Endothelial cell (in vitro differentiated cells): ENCODE data around the gene SAC3D1. TPM values are rescaled to one million over a fixed set of nuclear protein-coding genes. Genes with fewer than 3 reads are reported as not detected.
"Not testable (repeated sequence)": the region's sequence is repeated elsewhere in the genome, so short reads cannot be mapped to it uniquely, and the experiment has no call there.

Source experiments
- DNase-seq: peaks from one replicate; pipeline ENCODE4 v3.0.0; 2021; ENCODE audit warnings: low spot score
- H3K27ac Mint-ChIP-seq: one replicate; pipeline ENCODE4 v1.8.0; 2021; ENCODE audit warnings: mixed read lengths, inconsistent platforms; ENCODE audit not compliant: unreplicated experiment
- H3K27me3 Mint-ChIP-seq: one replicate; pipeline ENCODE4 v1.8.0; 2021; ENCODE audit warnings: mild to moderate bottlenecking, moderate library complexity, mixed read lengths, inconsistent platforms; ENCODE audit not compliant: unreplicated experiment
- H3K36me3 Mint-ChIP-seq: one replicate; pipeline ENCODE4 v1.8.0; 2021; ENCODE audit warnings: mild to moderate bottlenecking, low read depth, mixed read lengths, inconsistent platforms; ENCODE audit not compliant: unreplicated experiment
- H3K4me1 Mint-ChIP-seq: one replicate; pipeline ENCODE4 v1.8.0; 2021; ENCODE audit warnings: mild to moderate bottlenecking, mixed read lengths, inconsistent platforms; ENCODE audit not compliant: unreplicated experiment
- H3K4me3 Mint-ChIP-seq: one replicate; pipeline ENCODE4 v1.8.0; 2021; ENCODE audit warnings: mild to moderate bottlenecking, mixed read lengths, inconsistent platforms; ENCODE audit not compliant: unreplicated experiment
- H3K9me3 Mint-ChIP-seq: one replicate; pipeline ENCODE4 v1.8.0; 2021; ENCODE audit warnings: mixed read lengths, inconsistent platforms; ENCODE audit not compliant: unreplicated experiment
- CTCF ChIP-seq: fragments of 200-600 bp; sonication (generic); IDR thresholded peaks from one replicate; pipeline ENCODE4 v1.5.0; 2021; ENCODE audit warnings: antibody characterized with exemption; ENCODE audit not compliant: unreplicated experiment
- total RNA-seq: library from RNA; stranded (reverse); fragmentation: NEBNext Ultra II Directional; extraction: Animal tissue kit (Norgen Biotek cat#: 25700); gene quantifications from one replicate; pipeline ENCODE4 v1.2.1, GENCODE V29; 2021; ENCODE audit not compliant: unreplicated experiment

SAC3D1 gene
- total RNA-seq, 1 donor from 2014 or later: 4.8 TPM

DNA sequence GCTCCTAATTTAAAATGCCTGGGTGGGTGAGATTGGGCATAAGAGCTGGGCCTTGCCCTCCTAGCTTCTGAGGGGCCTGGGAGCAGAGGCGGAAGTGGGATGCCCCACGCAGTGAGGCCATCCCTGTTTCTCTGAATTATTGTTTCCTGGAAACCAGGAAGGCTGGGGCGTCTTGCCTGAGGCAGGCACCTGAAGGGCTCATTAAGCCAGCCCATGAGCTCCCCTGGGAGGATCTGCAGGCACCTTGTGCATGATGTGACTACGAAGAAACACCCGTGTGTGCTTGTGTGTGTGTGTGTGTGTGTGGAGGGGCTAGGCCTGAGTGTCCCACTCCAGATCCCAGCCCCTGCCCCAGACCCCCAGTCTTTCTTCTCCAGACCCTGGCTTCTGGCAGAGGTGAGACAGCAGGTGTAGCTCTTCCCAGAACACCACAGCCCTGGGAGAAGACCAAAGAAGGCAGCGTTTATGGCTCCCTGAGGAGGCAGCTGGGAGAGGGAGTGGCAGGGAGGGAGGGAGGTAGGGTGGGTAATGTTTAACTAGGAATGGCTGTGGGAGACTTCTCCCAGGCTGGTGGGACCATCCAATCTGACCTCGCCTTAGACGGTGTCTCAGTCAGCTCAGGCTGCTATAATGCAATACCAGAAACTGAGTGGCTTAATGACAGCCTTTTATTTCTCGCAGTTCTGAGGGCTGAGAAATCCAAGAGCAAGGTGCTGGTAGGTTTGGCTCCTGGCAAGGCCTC, 42.1 kb upstream of the SAC3D1 start:
- H3K36me3 Mint-ChIP-seq: no peaks in the 10 kb centered on the region
- no peak overlapping the region for H3K27ac Mint-ChIP-seq
- TF ChIP-seq CTCF: no peak
- peaks cover 4% of the 10 kb centered on the region for H3K27me3 Mint-ChIP-seq
- no peak for DNase-seq
- peaks cover 4% of the 10 kb centered on the region for H3K4me1 Mint-ChIP-seq
- H3K9me3 Mint-ChIP-seq: no peaks in the 10 kb centered on the region
- no peak overlapping the region for H3K4me3 Mint-ChIP-seq

GRCh38 chr11:64999478-64999877, 41.5 kb upstream of the SAC3D1 start:
- Mint-ChIP-seq H3K27ac (no peak overlapping the region), H3K36me3 (no peaks in the 10 kb centered on the region), H3K27me3 (peaks cover 2% of the 10 kb centered on the region), H3K4me3 (no peak overlapping the region), H3K4me1 (peaks cover 4% of the 10 kb centered on the region), H3K9me3 (no peaks in the 10 kb centered on the region)
- DNase-seq: no peak
- no peak for TF ChIP-seq CTCF

GRCh38 chr11:65002706-65003105, 38.3 kb upstream of the SAC3D1 start:
- no peak overlapping the region for H3K27ac Mint-ChIP-seq
- no peaks in the 10 kb centered on the region for H3K9me3 Mint-ChIP-seq
- H3K36me3 Mint-ChIP-seq: no peaks in the 10 kb centered on the region
- H3K4me3 Mint-ChIP-seq: no peak overlapping the region
- TF ChIP-seq CTCF: no peak
- no peaks in the 10 kb centered on the region for H3K4me1 Mint-ChIP-seq
- DNase-seq: no peak
- H3K27me3 Mint-ChIP-seq: peaks cover 8% of the 10 kb centered on the region

DNA sequence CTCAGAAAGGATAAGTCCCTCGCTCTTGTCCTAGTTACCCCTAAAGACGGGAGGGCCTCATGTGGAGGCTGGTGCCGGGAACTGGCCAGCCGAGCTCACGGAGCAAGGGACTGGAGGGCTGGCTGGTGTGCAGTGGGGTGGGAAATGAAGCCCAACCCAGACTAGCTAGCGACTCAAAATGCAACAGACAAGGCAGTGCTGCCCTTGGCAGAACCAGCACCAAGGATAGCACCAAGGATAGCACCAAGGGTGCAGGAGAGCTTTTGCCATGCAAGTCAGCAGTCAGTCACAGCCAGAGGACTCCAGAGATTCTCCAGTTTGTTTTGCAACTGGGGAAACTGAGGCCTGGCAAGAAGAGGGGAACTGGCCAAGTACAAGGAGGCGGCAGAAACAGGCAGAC, 37.7 kb upstream of the SAC3D1 start:
- H3K27ac Mint-ChIP-seq: no peak overlapping the region
- DNase-seq: no peak
- no peaks in the 10 kb centered on the region for H3K36me3 Mint-ChIP-seq
- no peaks in the 10 kb centered on the region for H3K4me1 Mint-ChIP-seq
- H3K4me3 Mint-ChIP-seq: no peak overlapping the region
- TF ChIP-seq CTCF: no peak
- peaks cover 8% of the 10 kb centered on the region for H3K27me3 Mint-ChIP-seq
- no peaks in the 10 kb centered on the region for H3K9me3 Mint-ChIP-seq

- not testable (repeated sequence) for H3K27me3 Mint-ChIP-seq, H3K36me3 Mint-ChIP-seq, H3K4me3 Mint-ChIP-seq, DNase-seq, H3K27ac Mint-ChIP-seq, H3K9me3 Mint-ChIP-seq, H3K4me1 Mint-ChIP-seq
Measured at GRCh38 chr11:65003968-65004367, 37.0 kb upstream of the SAC3D1 start.
